ENCODE results near the gene QKI. TPM values are rescaled to one million over a fixed set of nuclear protein-coding genes. Genes with fewer than 3 reads are reported as not detected.
"Not testable (repeated sequence)": the region's sequence is repeated elsewhere in the genome, so short reads cannot be mapped to it uniquely, and the experiment has no call there.

QKI gene
- total RNA-seq, 4 donors from 2014 or later = 8.4 to 107 (median 37.1) TPM

DNA sequence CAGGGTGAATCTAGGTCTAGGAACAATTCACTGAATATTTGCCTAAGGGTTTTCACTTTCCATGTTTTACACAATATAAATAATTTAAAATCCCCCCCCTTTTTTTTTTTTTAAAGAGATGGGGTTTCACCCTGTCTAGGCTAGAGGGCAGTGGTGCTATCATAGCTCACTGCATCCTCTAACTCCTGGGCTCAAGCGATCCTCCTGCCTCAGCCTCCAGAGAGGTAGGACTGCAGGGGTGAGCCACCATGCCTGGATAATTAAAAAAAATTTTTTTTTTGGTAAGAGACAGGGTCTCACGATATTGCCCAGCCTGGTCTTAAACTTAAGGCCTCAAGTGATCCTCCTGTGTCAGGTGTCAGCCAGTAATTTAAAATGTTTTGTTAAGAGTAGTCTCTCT is 17.8 kb downstream of the QKI start:
- Histone ChIP-seq H3K36me3 (no peaks in the 10 kb centered on the region), H3K27me3 (no peaks in the 10 kb centered on the region), H3K4me1 (peaks cover 0 to 20% (median 2%) of the 10 kb centered on the region in 4 donors), H3K9me3 (no peaks in the 10 kb centered on the region), H3K27ac (no peak overlapping the region), H3K4me3 (no peak overlapping the region)
- TF ChIP-seq POLR2A (IDR thresholded peaks at IDR 0.05) = no peak
- TF ChIP-seq, protein P1, sequence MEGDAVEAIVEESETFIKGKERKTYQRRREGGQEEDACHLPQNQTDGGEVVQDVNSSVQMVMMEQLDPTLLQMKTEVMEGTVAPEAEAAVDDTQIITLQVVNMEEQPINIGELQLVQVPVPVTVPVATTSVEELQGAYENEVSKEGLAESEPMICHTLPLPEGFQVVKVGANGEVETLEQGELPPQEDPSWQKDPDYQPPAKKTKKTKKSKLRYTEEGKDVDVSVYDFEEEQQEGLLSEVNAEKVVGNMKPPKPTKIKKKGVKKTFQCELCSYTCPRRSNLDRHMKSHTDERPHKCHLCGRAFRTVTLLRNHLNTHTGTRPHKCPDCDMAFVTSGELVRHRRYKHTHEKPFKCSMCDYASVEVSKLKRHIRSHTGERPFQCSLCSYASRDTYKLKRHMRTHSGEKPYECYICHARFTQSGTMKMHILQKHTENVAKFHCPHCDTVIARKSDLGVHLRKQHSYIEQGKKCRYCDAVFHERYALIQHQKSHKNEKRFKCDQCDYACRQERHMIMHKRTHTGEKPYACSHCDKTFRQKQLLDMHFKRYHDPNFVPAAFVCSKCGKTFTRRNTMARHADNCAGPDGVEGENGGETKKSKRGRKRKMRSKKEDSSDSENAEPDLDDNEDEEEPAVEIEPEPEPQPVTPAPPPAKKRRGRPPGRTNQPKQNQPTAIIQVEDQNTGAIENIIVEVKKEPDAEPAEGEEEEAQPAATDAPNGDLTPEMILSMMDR (IDR thresholded peaks at IDR 0.05) = no peak
- no peak for DNase-seq

DNA sequence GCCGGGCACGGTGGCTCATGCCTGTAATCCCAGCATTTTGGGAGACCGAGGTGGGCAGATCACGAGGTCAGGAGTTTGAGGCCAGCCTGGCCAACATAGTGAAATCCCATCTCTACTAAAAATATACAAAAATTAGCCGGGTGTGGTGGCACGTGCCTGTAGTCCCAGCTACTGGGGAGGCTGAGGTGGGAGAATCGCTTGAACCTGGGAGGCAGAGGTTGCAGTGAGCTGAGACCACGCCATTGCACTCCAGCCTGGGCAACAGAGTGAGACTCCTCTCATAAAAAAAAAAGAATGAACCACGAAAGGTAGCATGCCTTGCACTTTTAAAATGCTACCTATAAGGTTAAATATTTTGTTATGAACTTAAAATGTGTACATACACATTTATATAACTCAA is 19.0 kb downstream of the QKI start:
- not testable (repeated sequence) for H3K27me3 ChIP-seq, H3K9me3 ChIP-seq, H3K36me3 ChIP-seq, H3K4me3 ChIP-seq, DNase-seq, H3K27ac ChIP-seq
- H3K4me1 ChIP-seq = peaks cover 0 to 21% (median 2%) of the 10 kb centered on the region in 4 donors

DNA sequence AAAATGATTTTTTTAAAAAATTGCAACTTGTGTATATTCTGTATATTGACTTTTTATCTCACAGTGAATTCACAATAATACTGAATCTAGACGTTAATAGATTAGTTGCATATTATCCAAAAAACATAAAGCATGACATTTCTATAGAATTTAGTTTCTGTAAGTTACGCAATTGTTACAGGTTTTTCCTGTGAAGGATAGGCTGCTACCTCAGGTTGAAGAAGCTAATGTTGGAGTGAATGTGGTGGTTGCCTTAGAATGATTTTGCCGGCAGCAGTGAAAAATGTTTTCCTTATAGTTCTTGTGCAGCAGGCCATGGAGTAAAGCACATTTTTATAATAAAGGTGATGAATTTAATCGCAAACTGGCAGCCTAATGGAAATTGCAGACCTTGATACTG is 20.5 kb downstream of the QKI start:
- H3K9me3 ChIP-seq = no peaks in the 10 kb centered on the region
- no peak overlapping the region for H3K27ac ChIP-seq
- no peak overlapping the region for H3K4me3 ChIP-seq
- H3K36me3 ChIP-seq = no peaks in the 10 kb centered on the region
- peaks cover 0 to 10% (median 0%) of the 10 kb centered on the region in 4 donors for H3K4me1 ChIP-seq
- TF ChIP-seq, protein P1 (IDR thresholded peaks at IDR 0.05) = no peak
- TF ChIP-seq POLR2A (IDR thresholded peaks at IDR 0.05) = no peak
- no peak for DNase-seq
- no peaks in the 10 kb centered on the region for H3K27me3 ChIP-seq

DNA sequence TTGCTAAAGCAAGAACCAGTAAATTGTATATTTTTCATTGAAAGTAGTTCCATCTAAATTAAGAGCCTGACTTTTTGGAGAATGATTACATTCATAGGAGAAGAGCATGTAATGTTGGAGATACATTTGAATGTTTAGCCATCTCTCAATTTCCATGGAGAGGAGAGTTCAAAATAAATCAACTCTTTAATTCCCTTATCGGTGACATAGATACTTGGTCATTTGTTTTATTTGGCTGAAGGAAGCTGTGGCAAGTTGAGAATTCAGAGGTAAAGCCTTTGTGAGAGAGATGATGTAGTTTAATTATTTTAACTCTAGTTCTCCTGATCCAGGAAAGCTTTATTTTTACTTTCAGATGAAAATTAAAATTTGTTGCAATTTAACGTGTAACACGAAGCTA is 22.3 kb downstream of the QKI start:
- no peak for DNase-seq
- no peak overlapping the region for H3K4me3 ChIP-seq
- no peak for TF ChIP-seq POLR2A (IDR thresholded peaks at IDR 0.05)
- TF ChIP-seq, protein P1 (IDR thresholded peaks at IDR 0.05) = no peak

DNA sequence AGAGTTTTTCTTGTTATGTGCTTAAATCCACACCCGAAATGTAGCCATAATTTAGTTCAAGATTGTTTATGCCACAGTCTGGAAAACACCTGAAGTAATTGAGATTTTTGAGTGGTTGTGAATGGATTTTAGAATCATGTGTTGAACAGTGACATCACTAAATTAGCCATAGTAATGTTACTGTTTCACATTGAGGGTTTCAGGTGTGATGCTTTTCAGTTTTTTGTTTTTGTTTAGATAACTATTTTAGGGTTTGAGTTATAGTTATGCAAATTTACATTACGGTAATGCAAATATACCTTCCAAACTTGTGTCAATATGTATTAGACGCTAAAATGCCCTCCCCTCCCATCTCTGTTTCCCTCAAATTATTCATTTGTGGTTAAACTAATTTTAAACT is 22.9 kb downstream of the QKI start:
- H3K27ac ChIP-seq = no peak overlapping the region
- DNase-seq = no peak
- H3K36me3 ChIP-seq = no peaks in the 10 kb centered on the region
- TF ChIP-seq, protein P1 (IDR thresholded peaks at IDR 0.05) = no peak
- no peak for TF ChIP-seq POLR2A (IDR thresholded peaks at IDR 0.05)
- H3K4me3 ChIP-seq = no peak overlapping the region
- no peaks in the 10 kb centered on the region for H3K9me3 ChIP-seq
- H3K27me3 ChIP-seq = no peaks in the 10 kb centered on the region
- H3K4me1 ChIP-seq = peaks cover 0 to 12% (median 0%) of the 10 kb centered on the region in 4 donors

More for the DNA sequence above, 22.3 kb downstream of the QKI start:
- Histone ChIP-seq H3K4me1 (peaks cover 0 to 10% (median 0%) of the 10 kb centered on the region in 4 donors), H3K27me3 (no peaks in the 10 kb centered on the region), H3K27ac (no peak overlapping the region), H3K36me3 (no peaks in the 10 kb centered on the region), H3K9me3 (no peaks in the 10 kb centered on the region)

DNA sequence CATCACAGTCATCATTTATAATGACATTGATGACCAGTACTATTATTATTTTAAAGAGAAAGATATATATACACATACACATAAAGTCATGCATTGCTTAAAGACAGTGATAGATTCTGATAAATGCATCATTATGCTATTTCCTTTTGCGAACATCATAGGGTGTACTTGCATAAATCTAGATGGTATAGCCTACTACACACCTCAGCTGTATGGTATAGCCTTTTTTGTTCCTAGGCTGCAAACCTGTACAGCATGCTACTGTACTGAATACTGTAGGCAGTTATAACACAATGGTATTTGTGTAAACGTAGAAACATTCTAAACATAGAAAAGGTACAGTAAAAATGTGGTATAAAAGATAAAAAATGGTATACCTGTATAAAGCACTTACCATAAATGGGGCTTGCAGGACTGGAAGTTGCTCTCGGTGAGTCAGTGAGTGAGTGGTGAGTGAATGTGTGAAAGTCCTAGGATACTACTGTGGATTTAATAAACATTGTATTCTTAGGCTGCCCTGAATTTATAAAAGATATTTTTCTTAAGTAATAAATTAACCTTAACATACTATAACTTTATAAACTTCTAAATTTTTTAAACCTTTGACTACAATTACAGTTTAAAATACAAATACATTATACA is 23.9 kb downstream of the QKI start:
- Histone ChIP-seq H3K27me3 (no peaks in the 10 kb centered on the region), H3K27ac (no peak overlapping the region), H3K9me3 (no peaks in the 10 kb centered on the region), H3K4me1 (peaks cover 0 to 14% (median 0%) of the 10 kb centered on the region in 4 donors), H3K4me3 (no peak overlapping the region), H3K36me3 (no peaks in the 10 kb centered on the region)
- DNase-seq = no peak
- TF ChIP-seq, protein P1 (IDR thresholded peaks at IDR 0.05) = no peak
- no peak for TF ChIP-seq POLR2A (IDR thresholded peaks at IDR 0.05)
